Brain pericyte (primary cell): ENCODE measurements around the gene NPFFR1.
"Not testable (repeated sequence)": the region's sequence is repeated elsewhere in the genome, so short reads cannot be mapped to it uniquely, and the experiment has no call there.

ENCODE experiments used
- DNase-seq: peaks from one replicate; pipeline ENCODE4 v3.0.0-alpha.2; 2012; ENCODE audit warnings: low read depth, low spot score

The NPFFR1 gene

DNA sequence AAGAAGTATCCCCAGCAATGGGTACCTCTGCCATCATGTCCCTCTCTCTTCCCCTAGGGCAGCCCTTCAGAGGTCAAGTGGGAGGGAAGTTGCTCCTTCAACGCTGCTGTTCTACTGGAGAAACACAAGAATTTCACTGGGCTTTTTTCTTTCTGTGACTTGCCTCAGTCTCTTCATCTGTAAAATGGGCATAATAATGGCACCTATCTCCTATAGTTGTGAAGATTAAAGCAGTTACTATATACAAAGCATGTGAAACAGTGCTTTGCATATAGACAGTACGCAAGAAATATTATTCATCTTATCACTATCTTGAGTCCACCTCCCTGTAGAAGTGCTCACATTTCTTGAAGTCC is 1.6 kb upstream of the NPFFR1 start:
- DNase-seq, result no peak

DNA sequence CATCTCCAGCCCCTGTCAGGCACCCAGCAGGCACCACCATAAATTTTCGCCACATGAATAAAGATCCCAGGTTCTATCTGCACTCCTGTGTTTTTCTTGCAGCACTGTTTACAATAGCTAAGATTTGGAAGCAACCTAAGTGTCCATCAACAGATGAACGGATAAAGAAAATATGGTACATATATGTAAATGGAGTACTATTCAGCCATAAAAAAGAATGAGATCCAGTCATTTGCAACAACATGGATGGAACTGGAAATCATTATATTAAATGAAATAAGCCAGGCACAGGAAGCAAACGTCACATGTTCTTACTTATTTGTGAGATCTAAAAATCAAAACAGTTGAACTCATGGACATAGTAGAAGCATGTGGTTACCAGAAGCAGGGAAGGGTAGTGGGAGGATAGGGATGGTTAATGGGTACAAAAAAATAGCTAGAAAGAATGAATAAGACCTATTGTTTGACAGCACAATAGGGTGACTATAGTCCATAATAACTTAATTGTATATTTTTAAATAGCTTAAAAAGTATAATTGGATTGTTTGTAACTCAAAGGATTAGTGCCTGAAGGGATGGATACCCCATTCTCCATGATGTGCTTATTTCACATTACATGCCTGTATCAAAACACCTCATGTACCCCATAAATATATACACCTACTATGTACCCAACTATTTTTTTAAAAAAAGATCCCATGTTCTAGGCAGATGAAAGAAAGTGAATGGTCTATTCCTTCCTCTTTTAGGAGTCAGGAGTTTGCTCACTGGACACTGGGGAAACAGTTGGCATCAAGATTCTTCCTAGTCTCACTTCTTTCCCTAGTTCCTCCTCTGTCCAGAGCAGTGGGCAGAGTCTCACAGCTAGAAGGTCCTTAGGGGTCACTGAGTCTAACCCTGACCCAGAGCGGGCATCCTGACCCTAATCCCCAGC is 1.0 kb upstream of the NPFFR1 start:
- no peak for DNase-seq

DNA sequence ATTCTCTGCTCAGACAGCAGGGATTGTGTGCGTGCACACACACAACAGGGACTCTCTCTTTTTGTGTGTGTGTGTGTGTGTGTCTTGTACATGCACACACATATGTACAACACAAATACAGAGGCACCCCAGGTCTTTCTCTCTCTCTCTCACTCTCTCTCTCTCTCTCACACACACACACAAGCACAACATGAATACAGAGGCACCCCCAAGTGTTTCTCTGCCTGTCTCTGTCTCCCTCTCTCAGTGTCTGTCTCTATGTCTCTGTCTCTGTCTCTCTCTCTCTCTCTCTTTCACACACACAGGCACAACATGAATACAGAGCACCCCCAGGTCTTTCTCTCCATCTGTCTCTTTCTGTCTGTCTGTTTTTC is 746 bp downstream of the NPFFR1 start:
- DNase-seq, result no peak

DNA sequence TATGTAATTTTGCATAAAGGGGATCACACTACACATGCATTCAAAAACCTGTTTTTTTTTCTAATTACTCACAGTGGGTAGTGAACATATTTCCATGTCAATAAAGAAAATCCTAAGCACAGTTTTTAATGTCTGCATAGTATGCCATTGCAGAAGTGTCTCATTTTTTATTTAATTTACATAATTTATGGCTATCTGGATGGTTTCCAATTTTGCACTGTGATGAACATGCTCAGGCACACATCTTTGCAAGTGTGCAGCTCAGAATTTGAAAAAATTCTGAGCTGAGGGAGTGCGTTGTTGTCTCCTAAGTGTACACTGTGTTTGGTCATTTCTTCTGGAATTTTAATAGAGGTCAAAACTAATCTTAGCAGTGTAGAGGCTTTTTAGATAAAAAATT is 2.2 kb downstream of the NPFFR1 start:
- DNase-seq, result no peak

DNA sequence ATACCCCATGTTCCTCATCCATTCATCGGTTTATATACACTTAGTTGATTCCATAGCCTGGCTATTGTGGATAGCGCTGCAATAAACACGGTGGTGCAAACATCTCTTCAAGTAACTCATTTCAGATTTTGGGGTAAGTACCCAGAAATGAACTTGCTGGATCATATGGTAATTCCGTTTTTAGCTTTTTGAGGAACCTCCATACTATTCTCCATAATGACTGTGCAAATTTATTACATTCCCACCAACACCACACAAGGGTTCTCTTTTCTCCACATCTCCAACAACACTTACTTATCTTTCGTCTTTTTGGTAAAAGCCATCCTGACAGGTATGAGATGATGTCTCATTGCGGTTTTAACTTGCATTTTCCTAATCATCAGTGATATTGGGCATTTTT is 3.7 kb downstream of the NPFFR1 start:
- DNase-seq, result no peak

DNA sequence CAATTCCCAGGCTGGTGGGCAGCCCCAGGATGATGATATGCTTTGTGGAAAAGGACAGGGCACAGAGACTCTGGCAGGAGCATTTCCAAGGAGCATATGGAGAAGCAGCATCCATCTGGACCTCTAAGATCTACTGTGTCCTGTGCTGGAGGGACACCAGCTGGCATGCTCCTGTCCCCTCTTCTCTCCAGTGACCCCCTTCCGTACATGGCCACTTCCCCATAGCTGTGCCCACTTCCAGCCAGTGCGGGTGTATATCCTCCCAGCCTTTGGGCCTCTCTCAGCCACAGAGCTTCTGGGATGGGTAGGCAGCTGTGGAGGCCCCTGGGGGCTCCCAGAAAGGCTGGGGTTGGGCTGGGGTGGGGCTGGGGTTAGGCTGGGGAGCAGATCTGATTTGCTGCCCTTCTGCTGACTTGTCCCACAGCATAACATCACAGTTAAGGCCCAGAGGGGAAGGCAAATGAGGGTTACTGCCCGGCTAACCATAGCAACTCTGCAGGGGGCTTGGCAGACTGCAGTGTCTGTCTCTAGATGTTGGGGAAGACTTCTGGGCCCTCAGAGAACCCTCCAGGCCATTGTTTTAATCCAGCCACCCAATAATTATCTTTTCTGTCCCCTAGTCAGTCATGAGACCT is 6.3 kb downstream of the NPFFR1 start:
- no peak for DNase-seq

DNA sequence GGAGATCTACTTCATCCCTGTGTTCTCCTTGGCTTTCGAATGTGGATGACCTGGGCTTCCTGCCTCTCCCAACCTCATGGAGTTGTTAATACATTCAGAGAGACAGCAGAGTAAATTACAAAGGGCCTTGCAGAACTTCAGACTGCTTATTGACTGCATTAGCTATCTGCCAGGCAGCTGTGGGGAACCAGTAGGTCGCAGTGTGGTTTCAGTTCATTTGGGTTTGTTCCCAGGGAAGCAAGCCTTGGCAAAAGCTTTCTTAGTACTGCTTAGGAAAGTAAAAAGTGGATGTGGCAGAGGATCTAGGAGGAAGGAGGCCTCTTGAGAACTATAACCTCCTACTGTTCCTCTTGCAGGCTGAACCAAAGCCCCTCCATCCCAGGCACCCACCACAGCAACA is 9.2 kb downstream of the NPFFR1 start:
- DNase-seq, result no peak

DNA sequence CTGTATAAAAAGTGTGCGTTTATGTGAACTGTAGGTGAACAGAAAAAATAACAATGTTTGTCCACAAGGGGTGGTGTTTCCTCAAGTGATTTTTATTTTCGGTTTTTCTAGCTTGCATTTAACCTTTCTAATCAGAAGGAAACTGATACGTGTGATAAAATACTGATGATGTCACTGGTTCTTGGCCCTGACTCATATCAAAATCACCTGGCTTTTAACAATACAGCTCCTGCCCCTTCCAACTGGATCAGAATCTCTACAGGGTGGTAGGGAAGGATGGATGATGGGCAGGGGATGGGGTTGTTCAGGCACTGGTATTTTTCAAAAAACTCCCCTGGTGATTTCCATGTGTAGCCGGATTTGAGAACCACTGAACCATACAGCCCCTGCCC is 10.9 kb downstream of the NPFFR1 start:
- DNase-seq, result no peak

DNA sequence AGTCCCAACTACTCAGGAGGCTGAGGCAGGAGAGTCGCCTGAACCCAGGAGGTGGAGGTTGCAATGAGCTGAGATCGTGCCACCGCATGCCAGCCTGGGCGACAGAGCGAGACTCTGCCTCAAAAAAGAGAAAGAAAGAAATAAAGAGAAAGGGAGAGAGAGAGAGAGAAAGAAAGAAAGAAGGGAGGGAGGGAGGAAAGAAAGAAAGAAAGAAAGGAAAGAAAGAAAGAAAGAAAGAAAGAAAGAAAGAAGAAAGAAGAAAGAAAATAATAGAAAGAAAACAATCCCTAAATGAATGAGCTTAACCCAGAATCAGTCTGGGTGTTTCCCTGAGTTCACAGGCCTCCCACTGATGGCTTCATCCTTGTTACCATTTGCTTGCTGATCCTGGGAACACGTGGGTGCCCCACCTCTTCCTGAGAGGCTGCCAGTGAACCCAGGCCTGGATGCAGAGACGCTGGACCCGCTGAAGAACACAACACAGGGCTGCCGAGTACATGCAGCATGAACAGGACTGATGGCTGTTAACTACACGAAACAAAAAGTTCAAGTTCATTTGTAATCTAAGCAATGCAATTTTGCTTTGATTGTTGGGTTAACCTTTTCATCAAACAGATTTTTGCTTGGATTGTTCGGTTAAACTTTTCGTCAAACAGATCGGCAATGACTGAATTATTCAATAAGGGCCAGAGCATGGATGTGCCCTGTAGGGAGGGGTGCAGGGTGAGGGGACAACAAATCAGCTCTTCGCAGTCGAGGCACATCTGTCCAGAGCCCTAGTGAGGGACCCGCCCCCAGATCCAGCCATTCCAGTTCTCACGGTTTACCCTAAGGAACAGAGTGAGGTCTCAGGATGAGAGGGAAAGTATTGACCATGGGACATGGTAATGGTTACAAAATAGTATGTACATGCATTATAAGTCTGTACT is 11.5 kb downstream of the NPFFR1 start:
- no peak for DNase-seq

DNA sequence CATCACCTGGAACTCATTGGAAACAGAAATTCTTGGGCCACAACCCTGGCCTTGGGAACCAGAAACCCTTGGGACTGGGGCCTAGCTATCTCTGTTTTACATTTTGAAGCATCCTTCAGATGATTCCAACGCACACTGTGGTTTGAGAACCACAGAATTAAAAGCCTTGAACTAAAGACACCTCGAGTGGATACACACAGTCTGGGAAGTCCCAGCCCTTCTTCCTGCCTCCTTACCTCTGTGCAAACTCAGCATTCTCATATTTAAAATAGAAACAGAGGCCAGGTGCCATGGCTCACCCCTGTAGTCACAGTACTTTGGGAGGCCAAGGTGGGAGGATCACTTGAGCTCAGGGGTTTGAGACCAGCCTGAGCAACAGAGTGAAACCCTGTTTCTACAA is 12.9 kb downstream of the NPFFR1 start:
- no peak for DNase-seq

DNA sequence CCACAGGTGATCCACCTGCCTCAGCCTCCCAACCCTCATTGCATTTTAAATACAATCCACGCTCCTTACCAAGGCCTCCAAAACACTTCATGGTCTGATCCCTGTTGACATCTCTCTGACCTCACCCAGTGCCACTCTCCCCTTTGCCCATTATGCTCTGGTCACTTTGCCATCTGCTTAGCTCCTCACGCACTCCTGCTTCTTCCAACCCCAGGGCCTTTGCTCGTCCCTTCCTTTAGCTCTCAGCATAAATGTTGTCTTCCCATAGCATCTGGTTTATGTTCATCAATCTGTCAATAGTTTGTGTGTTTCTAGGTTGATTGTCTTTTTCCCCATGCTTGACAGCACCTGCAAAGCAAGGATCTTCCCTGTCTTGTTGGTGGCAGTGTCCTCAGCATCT is 14.1 kb downstream of the NPFFR1 start:
- DNase-seq, result no peak

DNA sequence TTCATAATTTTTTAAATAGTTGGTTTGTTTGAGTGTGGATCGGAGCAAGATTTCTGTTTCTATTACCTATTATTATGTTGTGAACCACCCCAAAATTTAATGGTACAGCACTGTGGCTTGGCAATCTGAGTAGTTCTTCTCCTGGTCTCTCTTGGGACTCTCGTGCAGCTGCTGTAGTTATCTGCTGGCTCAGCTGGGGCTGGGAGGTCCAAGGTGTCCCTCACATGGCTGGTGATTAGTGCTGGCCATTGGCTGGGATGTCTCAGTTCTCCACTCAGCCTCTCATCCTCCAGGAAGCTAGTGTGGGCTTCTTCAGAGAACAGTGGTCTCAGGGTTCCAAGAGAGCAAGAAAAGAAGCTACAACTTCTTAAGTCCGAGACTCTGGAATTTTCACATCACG is 15.4 kb downstream of the NPFFR1 start:
- DNase-seq, result no peak

DNA sequence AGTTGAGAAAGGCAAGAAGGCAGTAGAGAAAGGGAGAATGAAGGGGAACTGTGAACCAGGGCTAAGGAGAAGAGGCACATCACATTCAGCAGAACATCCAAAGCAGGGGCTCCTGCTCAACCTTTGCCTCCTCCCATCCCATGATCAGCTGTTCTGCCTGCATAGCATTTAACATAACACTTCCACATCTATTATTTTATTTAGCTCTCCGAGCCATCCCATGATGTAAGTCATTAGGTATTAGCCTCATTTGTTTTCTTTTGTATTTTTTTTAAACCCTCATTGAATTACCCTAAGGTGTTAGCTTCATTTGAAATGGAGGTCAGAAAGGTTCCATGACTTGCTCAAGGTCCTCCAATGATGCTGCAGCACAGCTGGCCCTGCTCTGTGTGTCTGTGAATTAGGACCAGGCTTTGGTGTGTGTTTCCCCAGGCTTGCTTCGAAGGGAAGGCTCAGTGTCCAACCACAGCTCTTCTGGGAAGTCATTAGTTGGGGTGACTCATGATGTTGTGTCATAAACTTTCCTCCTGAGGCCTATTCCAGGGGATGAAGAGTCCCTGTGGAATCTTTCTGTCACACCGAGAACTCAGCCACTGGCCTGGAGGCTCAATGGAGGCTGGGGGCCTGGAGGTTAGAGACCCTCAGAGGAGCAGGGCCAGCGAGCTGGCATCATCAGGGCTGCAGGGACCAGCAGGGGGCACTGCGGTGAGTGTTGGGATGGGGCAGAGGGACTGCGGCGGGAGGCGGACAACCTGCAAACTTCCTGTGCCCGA is 16.5 kb downstream of the NPFFR1 start:
- DNase-seq, result peak; percentile 11

DNA sequence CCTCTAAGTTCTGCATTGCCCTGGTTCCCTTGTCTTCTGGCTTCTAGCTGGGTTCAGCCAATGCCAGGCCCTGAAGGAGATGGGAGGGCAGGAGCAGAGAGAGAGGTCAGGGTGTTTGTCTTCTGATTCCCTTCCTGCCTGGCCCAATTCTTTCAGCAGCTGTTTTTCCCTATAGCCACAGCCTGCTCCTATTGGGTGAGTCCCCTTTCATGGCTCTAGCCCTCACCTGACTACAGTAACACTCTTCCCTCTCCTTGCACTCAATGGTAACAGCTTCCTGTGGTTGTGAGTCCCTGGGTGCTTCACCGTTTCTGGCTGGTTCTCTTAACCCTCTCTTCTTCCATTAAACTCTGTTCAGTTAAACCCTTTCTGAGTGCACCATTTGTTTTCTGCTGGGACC is 17.1 kb downstream of the NPFFR1 start:
- DNase-seq, result no peak

DNA sequence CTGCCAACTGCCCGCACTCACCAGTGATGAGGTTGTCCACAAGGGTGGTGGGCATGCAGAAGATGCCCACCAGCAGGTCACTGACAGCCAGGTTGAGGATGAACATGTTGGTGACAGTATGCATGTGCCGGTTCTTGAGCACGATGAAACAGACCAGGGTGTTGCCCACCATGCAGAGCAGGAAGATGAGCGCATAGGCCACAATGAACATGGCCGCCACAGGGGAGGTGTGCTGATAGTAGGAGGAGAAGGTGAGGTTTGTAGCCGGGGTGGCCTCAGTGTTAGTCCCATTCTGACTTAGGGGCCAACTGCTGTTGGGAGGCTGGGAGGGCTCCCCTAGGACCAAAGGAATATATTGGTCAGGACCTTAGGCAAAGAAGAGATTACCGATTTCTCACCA is 17.7 kb downstream of the NPFFR1 start:
- no peak for DNase-seq

DNA sequence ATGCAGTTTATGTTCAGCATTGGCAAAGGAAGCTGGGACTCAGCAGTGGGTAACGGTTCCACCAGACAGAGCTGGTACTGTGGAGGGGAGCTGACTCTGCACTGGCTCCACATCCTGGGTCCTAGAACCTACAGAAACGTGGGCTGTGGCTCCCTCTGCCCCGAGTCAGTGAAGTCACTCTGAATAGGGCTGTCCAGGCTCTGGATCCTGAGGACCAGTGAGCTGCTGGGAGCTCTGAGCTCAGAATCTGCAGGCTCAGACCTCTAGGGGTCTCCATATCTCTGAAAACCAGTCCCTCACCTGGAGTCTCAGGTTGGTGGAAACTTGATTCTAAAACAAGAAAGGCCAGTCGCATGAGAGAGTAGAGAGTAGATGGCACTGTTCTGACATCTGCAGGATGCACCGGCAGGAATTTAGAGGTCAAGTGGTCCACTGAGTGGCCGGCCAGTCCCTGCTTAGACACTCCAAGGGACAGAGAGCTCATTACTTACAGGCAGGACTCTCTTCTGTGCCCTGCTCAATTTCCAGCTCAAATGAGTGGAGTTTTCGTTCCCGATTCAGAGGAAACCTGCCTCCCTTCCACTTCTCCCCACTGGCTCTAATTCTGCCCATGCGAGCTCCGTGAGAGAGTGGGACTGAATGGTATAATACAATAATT is 18.6 kb downstream of the NPFFR1 start:
- DNase-seq, result no peak

DNA sequence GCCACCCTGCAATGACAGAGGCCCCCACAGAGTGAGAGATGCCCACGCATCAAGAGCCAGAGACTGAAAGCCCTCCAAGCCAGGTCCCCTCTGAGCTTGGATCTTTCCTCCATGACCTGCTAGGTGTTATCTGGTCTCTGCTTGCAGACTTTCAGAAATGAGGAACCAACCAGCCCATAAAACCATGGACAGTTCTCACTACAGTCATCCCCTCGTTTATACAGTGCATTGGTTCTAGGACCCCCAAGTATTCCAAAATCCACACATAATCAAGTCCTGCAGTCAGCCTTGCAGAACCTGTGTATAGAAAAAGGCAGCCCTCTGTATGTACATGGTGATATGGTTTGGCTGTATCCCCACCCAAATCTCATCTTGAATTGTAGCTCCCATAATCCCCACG is 23.1 kb downstream of the NPFFR1 start:
- no peak for DNase-seq

DNA sequence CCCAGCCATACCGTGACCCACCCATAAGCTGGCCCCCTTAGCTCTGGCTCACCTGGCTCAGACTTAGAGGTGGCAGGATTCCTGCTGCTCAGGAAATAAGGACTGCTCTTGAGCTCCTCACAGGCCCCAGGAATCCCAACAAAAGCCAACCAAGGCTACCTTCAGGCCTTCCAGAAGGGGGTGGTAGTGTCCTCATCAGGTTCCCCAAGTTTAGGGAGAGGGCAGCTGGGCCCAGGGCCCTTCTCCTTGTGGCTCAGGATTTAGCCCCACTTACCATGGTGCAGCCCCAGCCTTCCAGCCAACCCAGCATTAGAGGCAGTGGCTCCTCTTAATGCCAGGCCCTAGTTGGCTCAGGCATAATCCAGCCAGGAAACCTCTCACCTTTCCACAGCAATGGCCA is 23.5 kb downstream of the NPFFR1 start:
- DNase-seq, result no peak

DNA sequence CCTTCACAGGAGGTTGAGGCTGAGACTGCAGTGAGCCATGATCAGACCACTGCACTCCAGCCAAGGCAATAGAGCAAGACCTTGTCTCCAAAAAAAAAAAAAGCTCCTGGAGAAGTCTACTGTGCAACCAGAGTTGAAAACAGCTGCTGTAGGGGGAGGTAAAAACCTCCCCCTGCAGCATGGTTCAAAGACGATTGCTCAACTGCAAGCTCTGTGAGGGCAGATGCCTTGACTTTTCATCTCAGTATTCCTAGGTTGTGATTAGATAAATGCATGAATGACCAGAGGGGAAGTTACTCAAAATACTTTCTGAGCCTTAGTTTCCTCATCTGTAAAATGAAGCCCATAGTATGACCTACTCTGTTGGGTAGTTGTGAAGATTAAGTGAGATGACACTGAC is 25.6 kb downstream of the NPFFR1 start:
- no peak for DNase-seq

DNA sequence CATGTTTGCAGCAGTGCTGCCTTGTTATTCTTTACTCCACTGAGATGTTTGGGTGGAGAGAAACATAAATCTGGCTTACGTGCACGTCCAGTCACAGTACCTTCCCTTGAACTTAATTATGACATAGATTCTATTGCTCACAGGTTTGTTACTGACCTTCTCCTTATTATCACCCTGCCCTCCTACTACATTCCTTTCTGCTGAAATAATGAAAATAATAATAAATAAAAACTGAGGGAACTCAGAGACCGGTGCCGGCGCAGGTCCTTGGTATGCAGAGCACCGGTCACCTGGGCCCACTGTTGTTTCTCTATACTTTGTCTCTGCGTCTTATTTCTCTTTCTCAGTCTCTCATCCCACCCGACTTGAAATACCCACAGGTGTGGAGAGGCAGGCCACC is 26.0 kb downstream of the NPFFR1 start:
- DNase-seq, result not testable (repeated sequence)

DNA sequence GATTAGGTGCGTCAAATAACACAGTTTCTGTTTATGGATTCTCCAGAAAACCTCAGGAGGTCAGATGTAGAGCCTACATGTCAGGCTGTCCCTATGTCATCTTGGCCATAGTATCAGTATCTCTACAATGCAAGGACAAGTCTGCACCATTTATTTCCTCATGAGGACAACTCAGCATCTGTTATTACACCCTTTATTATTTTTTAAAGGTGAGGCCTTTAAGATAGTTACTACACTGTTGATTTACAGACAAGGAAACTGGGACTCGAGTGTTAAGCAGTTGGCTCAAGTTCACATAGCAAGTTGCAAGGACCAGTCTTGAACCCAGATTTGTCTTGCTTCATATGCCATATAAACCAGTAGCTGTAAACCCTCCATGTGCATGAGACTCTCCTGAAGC is 27.3 kb downstream of the NPFFR1 start:
- no peak for DNase-seq
